ENCODE results near the gene LDLRAP1. TPM values are rescaled to one million over a fixed set of nuclear protein-coding genes. Genes with fewer than 3 reads are reported as not detected.

Gene LDLRAP1
- total and polyA plus RNA-seq, 2 experiments from 2014 or later: 9.6 to 22.7 TPM

- 0 out of 2 replicates have a peak overlapping the region, but pooled peaks have one; percentile 26 for H3K4me2 ChIP-seq
- H3K4me3 ChIP-seq: no peak overlapping the region
- H3K4me3 Mint-ChIP-seq: no peak overlapping the region
- no peaks in the 10 kb centered on the region for H4K20me1 ChIP-seq (replicated peaks; ENCODE audit: insufficient read depth)
- ATAC-seq (no peak), DNase-seq (ENCODE audit: low spot score) (no peak)
- H3K79me2 ChIP-seq (replicated peaks; ENCODE audit: insufficient read depth): no peaks in the 10 kb centered on the region
- no peak overlapping the region for H2AFZ ChIP-seq
- TF ChIP-seq ETS1 (IDR thresholded peaks at IDR 0.05) (no peak), ZNF462 (CRISPR knock-in tag; IDR thresholded peaks at IDR 0.05) (no peak), EZH2phosphoT487 (IDR thresholded peaks at IDR 0.05; ENCODE audit: unreplicated experiment) (no peak), ZNF114 (CRISPR knock-in tag; IDR thresholded peaks at IDR 0.05) (no peak), STAT1 (IDR thresholded peaks at IDR 0.05; ENCODE audit: unreplicated experiment) (no peak), NANOG (IDR thresholded peaks at IDR 0.05; ENCODE audit: borderline replicate concordance) (no peak), POLR2AphosphoS5 (IDR thresholded peaks at IDR 0.05; ENCODE audit: low read depth) (no peak), ZNF331 (CRISPR knock-in tag; IDR thresholded peaks at IDR 0.05; ENCODE audit: low read depth) (no peak), CREB1 (CRISPR knock-in tag; IDR thresholded peaks at IDR 0.05; ENCODE audit: low read depth) (no peak), JUNB (IDR thresholded peaks at IDR 0.05; ENCODE audit: unreplicated experiment) (no peak), REST (IDR thresholded peaks at IDR 0.05; ENCODE audit: unreplicated experiment) (no peak), EZH2 (IDR thresholded peaks at IDR 0.05; ENCODE audit: low read depth, unreplicated experiment) (no peak)
- TF ChIP-seq, protein P1, sequence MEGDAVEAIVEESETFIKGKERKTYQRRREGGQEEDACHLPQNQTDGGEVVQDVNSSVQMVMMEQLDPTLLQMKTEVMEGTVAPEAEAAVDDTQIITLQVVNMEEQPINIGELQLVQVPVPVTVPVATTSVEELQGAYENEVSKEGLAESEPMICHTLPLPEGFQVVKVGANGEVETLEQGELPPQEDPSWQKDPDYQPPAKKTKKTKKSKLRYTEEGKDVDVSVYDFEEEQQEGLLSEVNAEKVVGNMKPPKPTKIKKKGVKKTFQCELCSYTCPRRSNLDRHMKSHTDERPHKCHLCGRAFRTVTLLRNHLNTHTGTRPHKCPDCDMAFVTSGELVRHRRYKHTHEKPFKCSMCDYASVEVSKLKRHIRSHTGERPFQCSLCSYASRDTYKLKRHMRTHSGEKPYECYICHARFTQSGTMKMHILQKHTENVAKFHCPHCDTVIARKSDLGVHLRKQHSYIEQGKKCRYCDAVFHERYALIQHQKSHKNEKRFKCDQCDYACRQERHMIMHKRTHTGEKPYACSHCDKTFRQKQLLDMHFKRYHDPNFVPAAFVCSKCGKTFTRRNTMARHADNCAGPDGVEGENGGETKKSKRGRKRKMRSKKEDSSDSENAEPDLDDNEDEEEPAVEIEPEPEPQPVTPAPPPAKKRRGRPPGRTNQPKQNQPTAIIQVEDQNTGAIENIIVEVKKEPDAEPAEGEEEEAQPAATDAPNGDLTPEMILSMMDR (conservative IDR thresholded peaks at IDR 0.05; ENCODE audit: low read depth in 2 of 2): no peak
- H3K9me2 ChIP-seq (ENCODE audit: insufficient read depth): no peaks in the 10 kb centered on the region
- H3K27me3 Mint-ChIP-seq (ENCODE audit: insufficient read depth, low read depth, poor library complexity): peaks cover 13% of the 10 kb centered on the region
- H3K27ac ChIP-seq (ENCODE audit: low read depth): no peak overlapping the region
- peaks cover 11% of the 10 kb centered on the region for H3K4me1 Mint-ChIP-seq
- H3K4me1 ChIP-seq (ENCODE audit: insufficient read depth): peaks cover 16% of the 10 kb centered on the region
- no peaks in the 10 kb centered on the region for H3F3A ChIP-seq (replicated peaks; ENCODE audit: low read depth)
- no peaks in the 10 kb centered on the region for H3K36me3 Mint-ChIP-seq (ENCODE audit: low read depth)
- H3K36me3 ChIP-seq (ENCODE audit: insufficient read depth): no peaks in the 10 kb centered on the region
- no peaks in the 10 kb centered on the region for H3K27me3 ChIP-seq (ENCODE audit: insufficient read depth)
- 0 out of 2 replicates have a peak overlapping the region, but pooled peaks have one; percentile 65 for H3K27ac Mint-ChIP-seq
- no peaks in the 10 kb centered on the region for H3K9me3 Mint-ChIP-seq
Measured at GRCh38 chr1:25519624-25520023, 23.8 kb upstream of the LDLRAP1 start.

All from GM23338 (cell line).